ENCODE measurements around the gene ZAP70. TPM values are rescaled to one million over a fixed set of nuclear protein-coding genes. Genes with fewer than 3 reads are reported as not detected.

ZAP70 gene
- total and polyA plus RNA-seq, 8 donors, result 1.4 to 8.3 (median 2.2) TPM

GRCh38 chr2:97735161-97735561 is 21.8 kb downstream of the ZAP70 start:
- ATAC-seq (no peak), DNase-seq (peak in 2 of 4 donors; percentile 29 to 63)
- no peaks in the 10 kb centered on the region for H3K36me3 ChIP-seq
- H3K9me3 ChIP-seq, result peaks cover 0 to 7% of the 10 kb centered on the region in 2 donors
- intact Hi-C loops (cut with DNase I), result no loop called here
- H3K27me3 ChIP-seq, result peaks cover 0 to 6% of the 10 kb centered on the region in 2 donors
- no peak overlapping the region for H3K4me3 ChIP-seq
- TF ChIP-seq CTCF (IDR thresholded peaks at IDR 0.05), result no peak
- no peak overlapping the region for H3K27ac ChIP-seq
- H3K4me1 ChIP-seq, result no peaks in the 10 kb centered on the region

- no peak for TF ChIP-seq CTCF (IDR thresholded peaks at IDR 0.05)
- Histone ChIP-seq H3K36me3 (no peaks in the 10 kb centered on the region), H3K4me3 (no peak overlapping the region), H3K27ac (no peak overlapping the region), H3K4me1 (no peaks in the 10 kb centered on the region), H3K9me3 (no peaks in the 10 kb centered on the region), H3K27me3 (peaks cover 0 to 6% of the 10 kb centered on the region in 2 donors)
- intact Hi-C loops (cut with DNase I), result no loop called here
- no peak for DNase-seq
- no peak for ATAC-seq
Measured at GRCh38 chr2:97736185-97736584, 22.8 kb downstream of the ZAP70 start.

- H3K4me3 ChIP-seq, result no peak overlapping the region
- no peak for TF ChIP-seq CTCF (IDR thresholded peaks at IDR 0.05)
- no peaks in the 10 kb centered on the region for H3K9me3 ChIP-seq
- intact Hi-C loops (cut with DNase I), result no loop called here
- no peaks in the 10 kb centered on the region for H3K36me3 ChIP-seq
- peaks cover 0 to 6% of the 10 kb centered on the region in 2 donors for H3K27me3 ChIP-seq
- no peak overlapping the region for H3K27ac ChIP-seq
- ATAC-seq, result no peak
- H3K4me1 ChIP-seq, result no peaks in the 10 kb centered on the region
- DNase-seq, result peak in 2 of 4 donors; percentile 22 to 72
Measured at GRCh38 chr2:97736608-97737330, 23.4 kb downstream of the ZAP70 start.

GRCh38 chr2:97737421-97738178 is 24.2 kb downstream of the ZAP70 start:
- H3K4me3 ChIP-seq, result no peak overlapping the region
- H3K4me1 ChIP-seq, result no peaks in the 10 kb centered on the region
- H3K9me3 ChIP-seq, result no peaks in the 10 kb centered on the region
- intact Hi-C loops (cut with DNase I), result no loop called here
- H3K36me3 ChIP-seq, result no peaks in the 10 kb centered on the region
- DNase-seq (peak in 2 of 4 donors; percentile 29 to 69), ATAC-seq (no peak)
- peaks cover 0 to 6% of the 10 kb centered on the region in 2 donors for H3K27me3 ChIP-seq
- H3K27ac ChIP-seq, result no peak overlapping the region
- no peak for TF ChIP-seq CTCF (IDR thresholded peaks at IDR 0.05)
